HG03558 (cell line): Measurements from ENCODE around the gene RFX2.
"Not testable (repeated sequence)": the region's sequence is repeated elsewhere in the genome, so short reads cannot be mapped to it uniquely, and the experiment has no call there.

ENCODE experiments used
- ATAC-seq: cut with Tn5 transposase; IDR thresholded peaks from one replicate; pipeline ENCODE4 v1.9.1; 2021; ENCODE audit warnings: moderate number of reproducible peaks; ENCODE audit not compliant: unreplicated experiment; ENCODE audit errors: extremely low read depth

RFX2 gene

DNA sequence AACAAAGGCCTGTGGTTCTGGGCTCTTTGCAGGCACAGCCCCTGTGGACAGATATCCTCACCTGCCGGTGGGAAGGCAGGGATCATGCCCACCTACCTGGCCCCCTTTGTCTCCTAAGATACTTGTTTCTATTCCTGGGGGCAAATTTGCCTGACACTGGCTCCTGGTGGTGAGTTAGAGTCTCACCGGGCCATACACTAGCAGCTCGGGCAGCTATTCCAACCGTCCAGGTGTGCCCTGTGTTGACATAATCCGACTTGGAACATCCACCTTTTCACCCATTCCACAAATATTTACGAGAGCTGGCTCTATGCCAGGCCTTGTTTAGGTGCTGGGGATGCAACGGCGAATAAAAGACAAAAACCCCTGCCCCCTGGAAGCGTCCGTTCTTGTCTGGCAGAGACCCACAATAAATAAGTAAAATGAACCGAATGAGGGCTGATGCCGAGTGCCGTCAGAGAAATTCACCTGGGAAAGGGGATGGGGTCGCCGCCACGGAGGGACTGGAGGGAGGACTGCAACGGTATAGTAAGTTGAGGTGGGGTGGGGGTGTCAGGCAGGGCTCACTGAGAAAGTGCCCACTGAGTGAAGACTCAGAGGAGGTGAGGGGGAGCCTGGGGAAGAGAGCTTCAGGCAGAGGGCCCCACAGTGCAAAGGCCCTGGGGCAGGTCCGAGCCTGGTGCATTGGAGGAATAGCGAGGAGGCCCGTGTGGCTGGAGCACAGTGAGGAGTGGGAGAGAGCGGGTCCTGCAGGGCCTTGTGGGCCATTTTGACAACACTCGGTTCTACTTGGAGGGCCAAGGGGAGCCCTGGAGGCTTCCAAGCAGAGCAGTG, 89.1 kb downstream of the RFX2 start:
- no peak for ATAC-seq

DNA sequence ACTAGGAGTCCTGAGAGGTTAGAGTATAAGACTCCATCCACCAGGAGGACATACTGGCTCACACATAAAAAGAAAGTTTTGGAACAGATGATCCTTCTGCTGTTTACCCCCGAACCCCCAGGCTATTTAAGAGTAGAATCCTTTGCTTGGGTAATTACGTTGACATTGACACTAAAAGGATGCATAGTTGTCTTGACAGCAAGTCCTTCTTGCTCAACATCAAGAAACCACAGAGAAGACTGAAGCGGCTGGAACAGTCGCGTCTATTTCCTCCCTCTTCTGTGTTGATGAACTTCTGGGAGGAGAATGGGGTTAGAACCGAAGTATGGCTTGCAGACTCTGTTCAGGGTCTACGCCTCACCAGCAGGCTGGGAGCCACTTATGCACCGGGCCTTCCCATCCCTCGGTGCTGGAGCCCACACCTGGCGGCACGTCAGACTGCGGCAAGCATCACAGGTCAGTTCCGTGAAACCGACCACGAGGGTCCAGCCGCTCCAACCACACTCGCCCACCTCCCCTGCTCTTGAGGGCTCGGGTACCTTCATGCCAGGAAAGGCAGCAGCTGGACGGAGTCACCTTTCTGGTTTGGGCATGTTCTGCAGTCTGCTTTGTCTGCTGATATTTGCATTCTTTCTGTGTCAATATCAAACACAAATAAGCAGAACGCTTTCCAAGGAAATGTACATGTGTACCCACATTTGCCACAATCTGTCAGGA, 90.0 kb downstream of the RFX2 start:
- ATAC-seq = no peak

DNA sequence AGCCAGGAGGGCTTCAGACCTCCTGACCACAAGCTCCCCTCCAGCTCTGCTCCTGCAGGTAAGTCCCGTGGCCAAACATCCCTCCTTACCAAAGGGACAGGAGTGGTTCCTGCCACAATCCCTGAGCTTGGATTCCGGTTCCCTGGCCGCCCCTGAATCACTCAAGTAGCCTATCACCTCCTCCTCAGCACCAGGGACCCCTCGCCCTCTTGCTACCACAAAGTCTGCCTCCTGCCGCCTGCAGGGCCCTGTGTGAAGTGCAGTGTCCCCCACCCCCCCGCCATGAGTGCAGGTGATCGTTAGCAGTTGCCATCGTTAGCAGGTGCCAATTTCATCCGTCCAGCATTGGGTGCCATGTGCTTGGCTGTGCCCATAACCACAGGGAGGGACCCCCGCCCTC, 91.5 kb downstream of the RFX2 start:
- no peak for ATAC-seq

DNA sequence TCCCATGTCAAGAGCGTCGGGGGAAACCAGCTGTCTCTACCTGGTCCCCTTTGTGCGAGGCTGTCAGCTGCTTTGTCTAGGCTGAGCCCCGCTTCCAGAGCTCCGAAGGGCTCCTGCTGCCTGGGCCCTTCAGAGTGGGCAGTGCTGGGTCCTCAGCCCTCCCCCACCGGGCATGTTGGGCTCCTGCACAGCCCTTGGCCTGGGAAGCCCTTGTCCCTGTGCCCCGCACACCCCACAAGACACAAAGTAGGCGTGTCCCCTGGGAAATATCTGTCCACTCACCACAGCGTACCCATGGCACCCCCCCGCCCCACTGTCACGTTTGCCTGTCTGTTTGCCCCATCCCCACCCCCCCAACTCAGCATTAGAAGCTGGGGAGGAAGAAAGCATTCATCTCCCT, 92.7 kb downstream of the RFX2 start:
- no peak for ATAC-seq

DNA sequence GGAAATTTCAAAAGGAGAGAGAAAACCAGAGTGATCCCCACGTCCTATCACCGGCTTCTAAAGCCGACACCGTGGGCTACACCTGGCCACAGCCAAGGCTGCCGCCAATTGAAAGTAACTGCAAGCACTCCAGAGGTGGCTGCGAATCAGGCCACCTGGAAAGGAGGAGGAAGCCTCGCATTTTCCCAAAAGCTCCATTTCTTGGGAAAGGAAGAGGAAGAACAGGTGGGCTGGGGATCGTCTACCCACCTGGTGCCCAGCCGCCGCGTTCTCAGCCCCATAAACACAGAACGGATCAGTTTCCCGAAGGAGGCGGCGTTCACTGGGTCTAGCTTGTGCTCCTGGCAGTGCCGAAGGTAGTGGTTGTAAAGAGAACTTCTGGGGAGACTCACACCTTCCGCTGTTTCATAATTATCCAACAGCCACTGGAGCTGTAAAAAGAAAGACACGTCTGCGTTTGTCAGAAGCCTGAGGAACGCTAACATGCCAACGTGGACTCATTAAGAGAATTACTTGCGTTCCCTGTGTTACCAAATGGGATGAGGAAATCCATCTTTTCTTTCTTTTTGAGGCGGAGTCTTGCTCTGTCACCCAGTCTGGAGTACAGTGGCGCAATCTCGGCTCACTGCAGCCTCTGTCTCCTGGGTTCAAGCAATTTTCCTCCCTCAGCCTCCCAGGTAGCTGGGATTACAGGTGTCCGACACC, 94.3 kb downstream of the RFX2 start:
- no peak for ATAC-seq

DNA sequence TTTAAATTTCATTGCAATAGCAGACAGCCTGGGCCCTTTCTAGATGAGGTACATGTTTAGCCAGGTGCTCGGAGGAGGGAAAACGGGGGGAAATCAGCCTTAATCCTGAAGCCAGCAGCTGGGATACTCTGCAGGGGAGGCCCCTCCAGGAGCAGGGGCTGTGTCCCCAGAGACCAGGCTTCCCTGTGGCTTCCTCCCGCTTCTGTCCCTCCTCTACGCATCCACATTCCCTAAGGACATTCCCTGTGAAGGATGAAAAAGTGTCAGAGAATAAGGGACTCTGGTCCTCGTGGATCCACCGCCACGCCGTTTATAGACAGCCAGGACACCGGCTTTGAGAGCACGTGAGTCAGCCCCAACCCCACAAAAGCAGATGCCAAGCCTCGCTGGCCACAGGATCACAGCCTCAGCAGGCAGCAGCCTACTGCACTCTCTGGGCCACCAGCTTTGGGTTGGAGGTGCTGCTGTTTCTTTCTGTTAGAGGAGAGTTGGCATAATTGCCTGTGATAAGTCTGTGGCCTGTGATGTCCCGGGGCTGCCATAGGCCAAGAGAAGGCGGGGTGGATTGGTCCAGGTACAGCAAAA, 95.7 kb downstream of the RFX2 start:
- ATAC-seq = no peak

DNA sequence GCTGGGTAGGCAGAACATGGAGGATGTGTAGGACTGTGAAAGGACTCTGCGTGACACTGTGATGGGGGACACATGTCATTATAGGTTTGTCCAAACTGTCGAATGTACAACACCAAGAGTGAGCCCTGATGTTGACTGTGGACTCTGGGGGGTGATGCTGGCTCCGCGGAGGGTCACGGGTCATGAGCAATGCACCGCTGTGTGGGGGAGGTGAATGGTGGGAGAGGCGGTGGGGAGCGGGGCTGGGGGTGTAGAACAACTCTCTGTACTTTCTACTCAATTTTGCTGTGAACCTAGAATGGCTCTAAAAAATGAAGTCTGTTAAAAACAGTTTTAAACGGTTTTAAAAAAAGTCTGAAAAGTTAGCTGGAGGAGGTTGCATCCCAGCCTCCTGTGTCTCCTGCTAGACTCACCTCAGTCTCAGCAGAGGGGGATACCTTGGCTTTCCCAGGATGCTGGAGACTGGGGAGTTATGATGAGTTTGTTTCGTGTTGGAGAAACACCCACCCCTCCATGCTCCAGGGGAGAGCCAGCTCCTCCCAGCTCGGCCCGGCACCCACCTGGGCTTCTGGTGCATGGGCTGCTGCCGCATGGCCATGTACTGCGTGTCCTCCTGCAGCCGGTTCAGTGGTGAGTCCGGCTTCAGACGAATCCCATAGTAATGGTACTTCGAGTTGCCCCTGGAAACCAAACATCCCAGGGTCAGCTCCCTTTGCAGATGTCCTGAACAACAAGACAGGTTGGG, 97.7 kb downstream of the RFX2 start:
- ATAC-seq = no peak

DNA sequence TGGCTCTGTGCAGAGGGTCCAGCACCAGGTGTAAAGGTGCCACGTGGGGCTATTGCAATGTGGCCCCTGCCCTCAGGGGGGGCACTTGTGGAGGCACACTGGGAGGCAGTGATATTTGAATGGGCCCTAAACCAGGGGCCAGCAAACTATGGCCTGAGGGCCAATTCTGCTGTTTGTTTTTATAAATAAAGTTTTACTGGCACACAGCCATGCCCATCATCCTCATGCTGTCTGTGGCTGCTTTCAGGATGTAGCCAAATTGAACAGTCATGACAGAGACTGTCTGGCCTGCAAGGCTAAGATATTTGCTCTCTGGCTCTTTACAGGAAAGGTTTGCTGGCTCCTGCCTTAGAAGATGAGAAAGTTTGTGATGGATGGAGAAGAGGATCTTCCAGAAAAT, 98.5 kb downstream of the RFX2 start:
- no peak for ATAC-seq

DNA sequence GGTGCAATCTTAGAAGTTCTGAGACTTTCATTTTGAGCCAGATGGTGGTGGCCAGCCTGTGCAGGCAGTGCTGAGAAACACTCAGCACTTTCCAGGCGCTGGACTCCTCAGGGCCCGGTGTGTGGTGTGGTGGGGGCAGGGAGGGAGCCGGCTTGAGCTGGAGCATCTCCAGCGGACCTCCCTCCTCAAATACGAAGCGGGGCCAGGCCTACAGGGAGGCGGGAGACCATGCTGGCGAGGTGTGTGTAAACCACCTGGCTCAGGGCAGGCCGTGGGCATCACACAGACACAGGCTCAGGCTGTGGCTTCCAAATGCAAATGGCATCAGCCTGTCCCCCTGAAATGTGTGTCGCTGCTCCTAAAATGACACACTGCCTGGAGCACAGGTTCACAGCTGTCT, 99.1 kb downstream of the RFX2 start:
- no peak for ATAC-seq

DNA sequence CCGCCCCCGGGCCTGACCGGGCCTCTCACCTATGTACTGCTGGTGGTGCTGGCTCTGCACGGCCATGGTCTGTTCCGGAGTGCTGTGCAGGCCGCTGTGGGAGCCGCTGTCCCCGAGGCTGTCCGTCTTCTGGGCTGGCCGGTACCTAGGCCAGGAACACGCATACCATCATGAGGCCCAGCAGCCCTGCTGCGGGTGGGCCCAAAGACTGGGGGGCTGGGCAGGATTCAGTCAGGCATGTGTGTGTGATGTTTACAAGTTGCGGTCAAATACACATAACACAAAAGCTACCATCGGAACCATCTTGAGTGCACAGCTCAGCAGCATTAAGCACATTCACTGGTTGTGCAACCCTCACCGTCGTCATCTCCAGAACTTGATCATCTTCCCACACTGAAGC, 100.2 kb downstream of the RFX2 start:
- ATAC-seq = no peak

DNA sequence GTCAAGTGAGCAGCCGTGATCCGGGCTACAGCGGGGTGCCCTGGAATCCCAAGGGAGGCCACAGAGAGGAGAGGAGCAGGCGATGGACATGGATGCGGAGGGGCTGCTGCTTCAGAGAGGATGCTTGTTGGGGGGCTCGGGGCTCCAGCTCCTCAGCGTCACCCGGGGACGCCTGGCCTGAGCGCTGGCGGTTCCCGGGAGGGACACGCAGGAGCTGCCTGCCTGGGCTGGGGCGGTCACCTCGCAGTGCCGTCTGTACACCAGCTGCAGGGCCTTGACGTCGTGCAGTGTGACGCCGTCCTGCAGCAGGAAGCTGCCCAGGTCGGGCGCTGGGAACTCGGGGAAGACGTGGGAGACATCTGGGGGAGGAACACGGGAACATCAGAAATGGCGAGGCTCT, 102.4 kb downstream of the RFX2 start:
- no peak for ATAC-seq

DNA sequence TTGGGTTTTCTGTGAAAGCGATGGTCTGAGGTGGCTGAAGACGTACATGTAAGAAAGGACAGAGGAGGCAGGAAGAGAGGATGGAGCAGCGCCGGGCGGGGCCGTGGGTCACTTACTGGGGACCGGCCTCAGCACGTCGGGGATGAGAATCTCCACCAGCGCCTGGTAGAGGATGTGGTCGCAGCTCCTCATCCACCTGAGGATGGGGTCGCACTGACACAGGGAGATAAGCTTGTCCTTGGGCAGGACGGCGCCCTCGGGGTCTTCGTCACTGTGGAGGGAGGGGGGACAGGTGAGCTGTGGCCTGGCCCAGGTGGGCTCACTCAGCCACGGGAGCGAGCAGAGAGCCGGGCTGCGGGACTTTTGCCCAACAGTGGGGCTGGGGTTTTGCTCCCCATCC, 103.4 kb downstream of the RFX2 start:
- no peak for ATAC-seq

DNA sequence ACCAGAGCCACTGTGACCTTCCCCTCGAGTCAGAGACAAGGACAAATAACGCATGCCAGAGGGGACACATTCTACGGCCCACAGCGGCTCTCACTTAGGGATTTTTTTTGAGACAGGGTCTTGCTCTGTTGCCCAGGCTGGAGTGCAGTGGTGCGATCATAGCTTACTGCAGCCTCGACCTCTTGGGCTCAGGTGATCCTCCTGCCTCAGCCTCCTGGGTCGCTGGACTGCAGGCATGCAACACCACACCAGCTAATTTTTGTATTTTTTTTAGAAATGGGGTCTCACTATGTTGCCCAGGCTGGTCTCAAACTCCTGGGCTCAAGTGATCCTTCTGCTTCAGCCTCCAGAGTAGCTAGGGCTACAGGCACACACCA, 104.2 kb downstream of the RFX2 start:
- ATAC-seq = not testable (repeated sequence)

DNA sequence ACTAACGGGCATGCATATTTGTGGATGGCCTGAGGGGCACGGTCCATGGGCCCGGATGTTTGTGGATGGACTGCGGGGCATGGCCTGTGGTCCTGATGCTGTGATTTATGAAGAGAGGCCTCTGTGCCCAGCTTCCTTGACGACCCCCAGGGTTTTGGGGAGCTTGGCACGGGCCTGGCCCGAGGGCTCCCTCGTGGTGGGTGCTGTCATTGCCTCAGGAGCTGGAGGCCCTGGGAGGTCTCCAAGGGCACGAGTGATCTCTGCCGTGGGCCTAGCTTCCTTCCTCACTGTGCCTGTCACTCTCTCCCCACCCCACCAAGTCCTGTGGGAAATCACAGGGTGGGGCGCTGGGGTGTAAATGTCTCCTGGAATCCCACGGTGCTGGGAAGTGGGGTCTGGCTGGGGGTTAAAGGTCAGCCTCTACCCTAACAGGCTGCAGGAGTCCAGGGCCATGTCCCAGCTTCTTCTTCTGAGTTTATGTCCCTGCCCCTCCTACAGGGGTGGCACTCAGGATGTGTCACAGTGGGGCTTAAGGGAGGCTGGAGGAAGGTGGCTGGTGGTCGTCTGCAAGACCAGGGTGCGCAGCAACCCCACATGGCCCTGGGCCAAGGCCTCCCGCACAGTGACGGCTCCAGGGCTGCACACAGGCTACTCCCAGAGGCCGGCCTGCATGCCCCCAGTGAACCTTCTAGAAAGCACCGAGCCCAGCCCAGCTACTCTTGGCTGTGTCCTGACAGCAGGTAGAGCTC, 104.8 kb downstream of the RFX2 start:
- ATAC-seq = no peak

DNA sequence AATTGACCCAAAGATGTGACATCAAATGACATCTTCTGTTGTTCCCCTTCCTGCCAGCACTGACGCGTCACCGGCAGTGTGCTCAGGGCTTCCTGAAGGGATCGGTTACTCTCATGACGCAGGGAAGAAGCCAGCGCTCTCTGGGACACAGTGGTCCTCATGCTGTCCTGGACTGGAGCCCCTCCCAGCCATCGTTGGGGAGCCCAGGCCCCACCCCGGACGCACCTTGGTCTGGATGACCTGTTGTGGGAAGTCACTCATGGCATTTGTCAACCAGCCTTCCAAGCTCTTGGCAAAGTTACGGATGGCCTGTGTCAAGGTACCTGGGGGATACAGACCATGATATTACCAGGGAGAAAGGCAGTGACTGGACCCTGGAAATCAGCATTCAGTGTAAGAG, 106.3 kb downstream of the RFX2 start:
- ATAC-seq = no peak

DNA sequence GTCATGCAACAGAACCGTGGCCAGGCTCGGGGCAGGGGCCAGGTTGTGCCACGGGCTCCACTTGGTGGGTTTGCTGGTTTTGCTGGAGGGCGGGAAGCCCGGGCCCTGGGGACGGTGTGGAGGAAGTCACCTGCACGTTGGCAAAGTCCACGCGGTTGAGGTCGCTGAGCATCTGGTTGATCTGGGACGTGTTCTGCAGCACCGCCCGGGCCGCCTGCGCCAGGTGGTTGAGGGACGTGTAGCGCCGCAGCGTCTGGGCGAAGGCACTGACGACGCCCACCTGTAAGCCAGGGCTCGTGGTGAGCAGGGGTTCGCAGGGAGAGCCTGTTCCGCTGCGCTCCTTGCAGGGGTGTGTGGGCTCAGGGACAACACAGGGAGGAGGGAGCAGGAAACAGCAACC, 107.7 kb downstream of the RFX2 start:
- ATAC-seq = no peak

DNA sequence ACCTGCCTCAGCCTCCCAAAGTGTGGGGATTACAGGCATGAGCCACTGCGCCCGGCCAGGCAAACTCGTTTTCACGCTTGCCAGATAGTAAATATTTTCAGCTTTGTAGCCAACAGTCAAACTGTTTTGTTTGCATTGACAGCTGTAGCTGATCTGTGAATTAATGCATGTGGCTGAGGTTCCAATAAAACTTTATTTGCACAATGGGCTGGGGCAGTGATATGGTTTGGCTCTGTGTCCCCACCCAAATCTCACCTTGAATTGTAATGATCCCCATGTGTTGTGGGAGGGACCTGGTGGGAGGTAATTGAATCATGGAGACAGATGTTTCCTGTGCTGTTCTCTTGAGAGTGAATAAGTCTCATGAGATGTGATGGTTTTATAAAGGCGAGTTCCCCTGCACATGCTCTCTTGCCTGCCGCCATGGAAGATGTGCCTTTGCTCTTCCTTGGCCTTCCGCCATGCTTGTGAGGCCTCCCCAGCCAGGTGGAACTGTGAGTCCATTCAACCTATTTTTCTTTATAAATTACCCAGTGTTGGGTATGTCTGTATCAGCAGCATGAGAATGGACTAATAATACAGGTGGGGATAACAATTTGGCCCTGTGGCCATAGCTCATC, 110.0 kb downstream of the RFX2 start:
- no peak for ATAC-seq

DNA sequence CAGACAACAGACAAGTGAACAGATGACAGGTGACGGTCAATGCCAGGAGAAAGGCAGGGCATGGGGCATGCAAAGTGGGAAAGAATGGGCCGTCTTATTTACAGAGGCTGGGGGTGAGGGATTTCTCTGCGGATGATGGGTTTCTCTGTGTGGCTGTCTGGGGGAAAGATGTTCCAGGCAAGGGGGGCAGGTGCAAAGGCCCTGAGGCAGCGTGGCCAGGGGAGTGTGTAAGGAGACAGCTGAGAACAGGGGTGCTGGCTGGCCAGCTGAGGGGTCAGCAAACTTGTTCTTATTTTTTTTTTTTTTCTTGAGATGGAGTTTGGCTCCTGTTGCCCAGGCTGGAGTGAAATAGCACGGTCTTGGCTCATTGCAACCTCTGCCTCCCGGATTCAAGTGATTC, 110.6 kb downstream of the RFX2 start:
- ATAC-seq = no peak

DNA sequence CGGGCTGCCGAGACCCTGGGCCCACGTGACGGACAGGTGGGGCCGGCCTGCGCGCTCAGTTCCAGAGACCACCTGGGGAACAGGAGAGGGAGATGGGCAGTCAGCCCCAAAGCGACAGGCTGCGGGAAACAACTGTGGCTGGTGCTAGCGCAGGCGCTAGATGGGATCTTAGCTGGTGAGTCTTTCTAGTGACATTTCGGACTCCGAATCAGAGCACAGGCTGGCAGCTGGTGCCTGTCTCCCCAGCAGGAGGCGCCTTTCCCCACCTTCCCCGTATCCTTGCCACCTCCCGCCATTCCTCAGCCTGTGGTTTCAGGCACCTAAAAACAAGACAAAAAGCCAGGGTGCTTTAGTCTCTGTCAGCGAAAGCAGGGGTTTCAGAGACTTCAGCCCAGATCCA, 112.9 kb downstream of the RFX2 start:
- no peak for ATAC-seq
